ENCODE measurements around the gene CST3.

Gene CST3

GRCh38 chr20:23629542-23630391 is 8.0 kb downstream of the CST3 start:
- TF ChIP-seq CTCF (IDR thresholded peaks at IDR 0.05; ENCODE audit: low read depth, low read length) = no peak

GRCh38 chr20:23629017-23629541 is 8.7 kb downstream of the CST3 start:
- no peak for TF ChIP-seq CTCF (IDR thresholded peaks at IDR 0.05; ENCODE audit: low read depth, low read length)
- DNase-seq (ENCODE audit: low read depth in 2 of 2) = peak; percentile 90 to 95
- H3K4me3 ChIP-seq (replicated peaks in 1 of 2; ENCODE audit: low read depth in 2 of 2, low read length in 2 of 2) = no peak overlapping the region

More at GRCh38 chr20:23629542-23630391, 8.0 kb downstream of the CST3 start:
- no peak for DNase-seq (ENCODE audit: low read depth in 2 of 2)
- no peak overlapping the region for H3K4me3 ChIP-seq (replicated peaks in 1 of 2; ENCODE audit: low read depth in 2 of 2, low read length in 2 of 2)

- no peak overlapping the region for H3K4me3 ChIP-seq (replicated peaks in 1 of 2; ENCODE audit: low read depth in 2 of 2, low read length in 2 of 2)
- DNase-seq (ENCODE audit: low read depth in 2 of 2) = no peak
- TF ChIP-seq CTCF (IDR thresholded peaks at IDR 0.05; ENCODE audit: low read depth, low read length) = no peak
Measured at GRCh38 chr20:23628402-23629016, 9.2 kb downstream of the CST3 start.

- no peak for DNase-seq (ENCODE audit: low read depth in 2 of 2)
- TF ChIP-seq CTCF (IDR thresholded peaks at IDR 0.05; ENCODE audit: low read depth, low read length) = no peak
- no peak overlapping the region for H3K4me3 ChIP-seq (replicated peaks in 1 of 2; ENCODE audit: low read depth in 2 of 2, low read length in 2 of 2)
Measured at GRCh38 chr20:23627501-23627900, 10.3 kb downstream of the CST3 start.

- TF ChIP-seq CTCF (IDR thresholded peaks at IDR 0.05; ENCODE audit: low read depth, low read length) = no peak
- no peak overlapping the region for H3K4me3 ChIP-seq (replicated peaks in 1 of 2; ENCODE audit: low read depth in 2 of 2, low read length in 2 of 2)
- peak; percentile 38 to 41 for DNase-seq (ENCODE audit: low read depth in 2 of 2)
Measured at GRCh38 chr20:23626040-23626620, 11.6 kb downstream of the CST3 start.

GRCh38 chr20:23625236-23625964 is 12.4 kb downstream of the CST3 start:
- H3K4me3 ChIP-seq (replicated peaks in 1 of 2; ENCODE audit: low read depth in 2 of 2, low read length in 2 of 2) = no peak overlapping the region
- DNase-seq (ENCODE audit: low read depth in 2 of 2) = no peak
- TF ChIP-seq CTCF (IDR thresholded peaks at IDR 0.05; ENCODE audit: low read depth, low read length) = no peak
